COLO829 (cell line): ENCODE data around the gene CCDC137.
"Not testable (repeated sequence)": the region's sequence is repeated elsewhere in the genome, so short reads cannot be mapped to it uniquely, and the experiment has no call there.

Experiments
- DNase-seq: peaks from one replicate; pipeline ENCODE4 v3.0.0; 2012; ENCODE audit warnings: low spot score

Gene CCDC137

GRCh38 chr17:81651692-81652091, 14.8 kb upstream of the CCDC137 start:
- DNase-seq, result peak; percentile 28

- no peak for DNase-seq
These were observed 13.4 kb upstream of the CCDC137 start for GRCh38 chr17:81652906-81653771.

- no peak for DNase-seq
These were observed 11.0 kb upstream of the CCDC137 start for GRCh38 chr17:81655378-81656117.

GRCh38 chr17:81656118-81656743, 10.3 kb upstream of the CCDC137 start, which contains the start of gene PDE6G:
Gene PDE6G, minus strand, starts transcription at chr17:81656542. Its CDS starts 3,237 bp downstream, at chr17:81653305.
- no peak for DNase-seq

GRCh38 chr17:81656835-81657234, 9.7 kb upstream of the CCDC137 start:
- DNase-seq, result no peak

GRCh38 chr17:81659038-81659437, 7.5 kb upstream of the CCDC137 start:
- no peak for DNase-seq

- DNase-seq, result no peak
These were observed 6.1 kb upstream of the CCDC137 start for GRCh38 chr17:81660441-81660840.

- DNase-seq, result no peak
These were observed 4.5 kb upstream of the CCDC137 start for GRCh38 chr17:81662002-81662401.

GRCh38 chr17:81664051-81664470, 2.5 kb upstream of the CCDC137 start:
- DNase-seq, result no peak

GRCh38 chr17:81665205-81666091, 1.1 kb upstream of the CCDC137 start:
- DNase-seq, result no peak

GRCh38 chr17:81666092-81666341, 520 bp upstream of the CCDC137 start:
- no peak for DNase-seq

GRCh38 chr17:81667754-81668153, 1.2 kb downstream of the CCDC137 start:
- DNase-seq, result no peak

- DNase-seq, result no peak
These were observed 6.0 kb downstream of the CCDC137 start for GRCh38 chr17:81672504-81672903.

- DNase-seq, result no peak
These were observed 6.4 kb downstream of the CCDC137 start for GRCh38 chr17:81672954-81673353.

GRCh38 chr17:81673561-81674258, 7.2 kb downstream of the CCDC137 start:
- no peak for DNase-seq

- DNase-seq, result not testable (repeated sequence)
These were observed 9.1 kb downstream of the CCDC137 start for GRCh38 chr17:81675515-81676221.

- no peak for DNase-seq
These were observed 10.4 kb downstream of the CCDC137 start for GRCh38 chr17:81676906-81677305.

- DNase-seq, result no peak
These were observed 13.6 kb downstream of the CCDC137 start for GRCh38 chr17:81680150-81680549.

GRCh38 chr17:81681672-81682071, 15.1 kb downstream of the CCDC137 start:
- DNase-seq, result no peak

- no peak for DNase-seq
These were observed 16.1 kb downstream of the CCDC137 start for GRCh38 chr17:81682565-81683207.
